GM13976 (cell line): ENCODE data around the gene GALNT14.

ENCODE experiments used
- DNase-seq: peaks from one replicate; pipeline ENCODE4 v3.0.0; 2012; ENCODE audit warnings: low spot score
- CTCF ChIP-seq: IDR thresholded peaks from 2 replicates; pipeline ENCODE4 v1.5.1; 2012; ENCODE audit warnings: borderline replicate concordance, mild to moderate bottlenecking; ENCODE audit not compliant: insufficient read depth; ENCODE audit errors: extremely low read depth, missing control alignments, control extremely low read depth
- in situ Hi-C: fragments of 300-500 bp; cut with MboI; formaldehyde crosslinking; loops from one replicate; pipeline ENCODE4 v1.12.0; 2022; ENCODE audit warnings: low sequenced_read_pairs, mixed read lengths, inconsistent platforms; ENCODE audit not compliant: unreplicated experiment

GALNT14 gene

GRCh38 chr2:30960213-30960612 lies 178.0 kb downstream of the GALNT14 start:
- in situ Hi-C loops, result no loop called here
- DNase-seq, result no peak
- no peak for TF ChIP-seq CTCF

- DNase-seq, result no peak
- in situ Hi-C loops, result no loop called here
- TF ChIP-seq CTCF, result no peak
Measured at GRCh38 chr2:30959653-30960052, 178.6 kb downstream of the GALNT14 start.

- in situ Hi-C loops, result no loop called here
- no peak for TF ChIP-seq CTCF
- DNase-seq, result no peak
Measured at GRCh38 chr2:30958918-30959265, 179.3 kb downstream of the GALNT14 start.

GRCh38 chr2:30958193-30958917 lies 179.9 kb downstream of the GALNT14 start:
- in situ Hi-C loops, result no loop called here
- DNase-seq, result no peak
- no peak for TF ChIP-seq CTCF

- TF ChIP-seq CTCF, result no peak
- DNase-seq, result no peak
- in situ Hi-C loops, result no loop called here
Measured at GRCh38 chr2:30957591-30957990, 180.6 kb downstream of the GALNT14 start.

DNA sequence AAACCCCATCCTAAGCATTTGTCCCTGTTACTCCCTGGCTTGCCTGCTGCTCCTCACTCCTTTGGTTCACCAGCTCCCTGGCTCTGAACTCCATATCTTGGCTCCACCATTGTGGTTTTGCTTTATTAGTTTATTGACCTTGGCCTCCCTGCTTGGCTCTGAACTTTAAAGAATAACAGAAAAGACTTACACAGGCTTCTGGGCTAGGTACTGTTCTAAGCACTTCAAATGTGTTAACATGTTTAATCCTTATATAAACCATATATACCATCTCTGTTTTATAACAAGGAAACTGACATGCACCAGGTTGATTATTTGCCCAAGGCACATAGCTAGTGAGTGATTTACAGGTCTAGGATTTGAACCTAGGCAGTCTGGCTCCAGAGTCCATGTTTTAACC lies 181.2 kb downstream of the GALNT14 start:
- no peak for TF ChIP-seq CTCF
- DNase-seq, result no peak
- in situ Hi-C loops, result no loop called here

GRCh38 chr2:30955516-30956132 lies 182.6 kb downstream of the GALNT14 start:
- no peak for DNase-seq
- in situ Hi-C loops, result no loop called here

More at GRCh38 chr2:30955516-30956132, 182.6 kb downstream of the GALNT14 start:
- no peak for TF ChIP-seq CTCF
